Gastrocnemius medialis (tissue), 4 donors: Measurements from ENCODE around the gene ERI3.

Experiments used
- CTCF ChIP-seq, 5 experiments: fragments of 450-650 bp in 3 of 5; fragments of 200-600 bp in 2 of 5; sonication (generic) in 2 of 5; IDR thresholded peaks in 4 of 5; conservative IDR thresholded peaks in 1 of 5; 1 replicate in 4 of 5; 2 replicates in 1 of 5; pipeline ENCODE4 v1.5.1; 2016 to 2019; ENCODE audit warnings: antibody characterized with exemption in 5 of 5, mild to moderate bottlenecking in 3 of 5, moderate library complexity in 3 of 5
- POLR2A ChIP-seq, 2 donors: fragments of 450-650 bp; IDR thresholded peaks; one replicate each; pipeline ENCODE4 v1.6.1; 2017; ENCODE audit warnings: antibody characterized with exemption in 2 of 2, mild to moderate bottlenecking in 2 of 2, moderate library complexity in 2 of 2

DNA sequence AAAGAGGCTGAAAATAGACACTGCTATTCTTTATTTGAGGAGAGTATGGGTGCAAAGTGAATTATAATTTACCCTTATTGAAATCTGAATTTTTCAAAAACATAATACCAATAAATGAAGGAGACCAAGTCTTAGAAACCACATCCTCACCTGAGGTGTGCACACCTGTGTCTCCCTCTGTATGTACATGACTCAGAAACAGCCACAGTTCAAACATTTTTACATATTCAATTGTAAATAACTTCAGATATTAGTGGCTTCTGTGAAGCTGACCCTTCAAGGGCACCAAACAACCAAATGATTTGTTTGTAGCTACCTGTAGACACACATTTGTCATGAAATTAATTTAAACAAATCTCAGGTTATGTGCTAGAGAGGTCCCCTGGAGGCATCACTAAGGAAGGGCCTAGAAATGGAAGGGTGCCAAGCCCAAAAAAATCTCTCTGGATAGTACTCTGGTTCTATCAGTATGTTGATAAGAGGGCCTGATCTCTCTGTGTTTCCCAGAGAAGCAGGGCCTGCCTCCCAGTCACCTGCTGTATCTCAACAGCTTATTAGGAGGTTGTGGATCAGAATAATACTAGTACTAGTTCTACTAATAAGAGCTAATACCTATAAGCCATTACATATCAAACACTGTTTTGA, 28.1 kb downstream of the ERI3 start:
- no peak for TF ChIP-seq CTCF (IDR thresholded peaks at IDR 0.05 in 4 of 5, conservative IDR thresholded peaks at IDR 0.05 in 1 of 5)
- no peak for TF ChIP-seq POLR2A (IDR thresholded peaks at IDR 0.05)
